PC-3 (cell line): ENCODE data around the gene ACTL10. TPM values are rescaled to one million over a fixed set of nuclear protein-coding genes. Genes with fewer than 3 reads are reported as not detected.
"Not testable (repeated sequence)": the region's sequence is repeated elsewhere in the genome, so short reads cannot be mapped to it uniquely, and the experiment has no call there.

Experiments used
- ATAC-seq: fragments of 200-7000 bp; cut with Tn5 transposase; 2 replicates; pipeline ENCODE4 v1.9.1; 2020; ENCODE audit warnings: mild to moderate bottlenecking, moderate library complexity
- BruUV-seq: library from RNA; stranded (reverse); fragments of 400-500 nt; replicated peaks from 2 replicates; lab custom pipeline; 2021; lab: Mats Ljungman, UMichigan
- CTCF ChIA-PET: fragments of 300-600 bp; sonication (Branson Sonifier 250); formaldehyde crosslinking; loops from one replicate; lab custom pipeline; 2022; ENCODE audit warnings: antibody characterized with exemption; lab: Charles Lee
- POLR2A ChIA-PET: fragments of 300-600 bp; sonication (Branson Sonifier 250); formaldehyde crosslinking; loops from one replicate; lab custom pipeline; 2022; ENCODE audit warnings: antibody characterized with exemption; ENCODE audit not compliant: unreplicated experiment; lab: Charles Lee
- DNase-seq: peaks from one replicate; pipeline ENCODE4 v3.0.0-alpha.2; 2015
- H2AFZ ChIP-seq: fragments of 300-600 bp; sonication (generic); 2 replicates; pipeline ENCODE4 v1.6.0; 2016; ENCODE audit warnings: antibody characterized with exemption, low read length
- H3F3A ChIP-seq: fragments of 300-600 bp; sonication (generic); one replicate; pipeline ENCODE4 v1.6.0; 2017; ENCODE audit warnings: antibody characterized with exemption, low read length, control low read depth, mild to moderate bottlenecking; ENCODE audit not compliant: unreplicated experiment
- H3K27ac ChIP-seq: fragments of 300-600 bp; sonication (generic); 2 replicates; pipeline ENCODE4 v1.5.1; 2016; ENCODE audit warnings: mild to moderate bottlenecking, low read length
- H3K27me3 ChIP-seq: fragments of 300-600 bp; sonication (generic); 2 replicates; pipeline ENCODE4 v1.6.1; 2016; ENCODE audit warnings: low read length, mixed read lengths
- H3K36me3 ChIP-seq: fragments of 300-600 bp; sonication (generic); 2 replicates; pipeline ENCODE4 v1.6.1; 2016; ENCODE audit warnings: low read depth, mixed run types, low read length, mixed read lengths
- H3K4me1 ChIP-seq: fragments of 300-600 bp; sonication (generic); 2 replicates; pipeline ENCODE4 v1.5.1; 2016; ENCODE audit warnings: low read length; ENCODE audit not compliant: insufficient read depth
- H3K4me2 ChIP-seq: fragments of 300-600 bp; sonication (generic); 2 replicates; pipeline ENCODE4 v1.6.0; 2016; ENCODE audit warnings: low read length
- H3K4me3 ChIP-seq: fragments of 300-600 bp; sonication (generic); 2 replicates; pipeline ENCODE4 v1.5.1; 2016; ENCODE audit warnings: mild to moderate bottlenecking, low read length, mixed read lengths
- H3K79me2 ChIP-seq: fragments of 300-600 bp; sonication (generic); 2 replicates; pipeline ENCODE4 v1.6.1; 2017; ENCODE audit warnings: low read length, mixed read lengths
- H3K9ac ChIP-seq: fragments of 300-600 bp; sonication (generic); 2 replicates; pipeline ENCODE4 v1.6.0; 2016; ENCODE audit warnings: mild to moderate bottlenecking, low read length
- H3K9me2 ChIP-seq: fragments of 300-600 bp; sonication (generic); replicated peaks from 2 replicates; pipeline ENCODE4 v1.6.1; 2016; ENCODE audit warnings: mixed run types, low read length, mixed read lengths
- H3K9me3 ChIP-seq: fragments of 300-600 bp; sonication (generic); 2 replicates; pipeline ENCODE4 v1.6.1; 2016; ENCODE audit warnings: low read length, mixed read lengths
- H4K20me1 ChIP-seq: fragments of 300-600 bp; sonication (generic); 2 replicates; pipeline ENCODE4 v1.6.1; 2016; ENCODE audit warnings: low read length, mixed read lengths
- EZH2 ChIP-seq: fragments of 300-600 bp; sonication (generic); IDR thresholded peaks from one replicate; pipeline ENCODE4 v1.6.1; 2017; ENCODE audit warnings: antibody characterized with exemption, mild to moderate bottlenecking, low read length; ENCODE audit not compliant: unreplicated experiment
- EZH2phosphoT487 ChIP-seq: fragments of 300-600 bp; sonication (generic); IDR thresholded peaks from 2 replicates; pipeline ENCODE4 v1.6.1; 2018; ENCODE audit warnings: mild to moderate bottlenecking, antibody characterized with exemption, low read length, borderline replicate concordance
- intact Hi-C: fragments of 100-400 bp; cut with micrococcal nuclease; formaldehyde crosslinking; loops from 2 replicates; pipeline ENCODE4 v1.9.0; 2023
- total RNA-seq: library from RNA; depleted of rRNA; stranded (reverse); fragments of >200 nt; gene quantifications from 2 replicates; pipeline ENCODE4 v1.2.3, GENCODE V29; 2014
- TF ChIP-seq, protein P1 (sequence below): fragments of 300-600 bp; sonication (generic); conservative IDR thresholded peaks from 2 replicates; pipeline ENCODE4 v1.5.1; 2017; ENCODE audit warnings: antibody characterized with exemption, low read depth, mild to moderate bottlenecking, low read length

ACTL10 gene
- total RNA-seq, 1 experiment from 2014 or later: 1.6 TPM

DNA sequence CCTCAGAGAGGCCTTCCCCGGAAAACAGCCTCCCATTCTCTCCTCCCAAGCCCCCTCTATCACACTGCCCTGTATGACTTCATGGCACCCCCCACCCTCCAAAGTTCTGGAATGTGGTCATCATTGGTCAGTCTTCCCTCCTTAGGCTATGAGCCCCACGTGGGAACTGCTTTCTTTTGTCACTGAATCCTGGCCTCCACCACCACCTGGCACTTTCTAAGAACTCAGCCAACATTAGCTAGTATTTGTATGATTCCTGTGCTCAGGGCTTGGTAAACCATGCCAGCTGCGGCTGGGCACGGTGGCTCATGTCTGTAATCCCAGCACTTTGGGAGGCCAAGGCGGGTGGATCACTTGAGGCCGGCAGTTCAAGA, 27.9 kb downstream of the ACTL10 start:
- Histone ChIP-seq H3K9me3 (no peaks in the 10 kb centered on the region), H4K20me1 (no peaks in the 10 kb centered on the region), H3K9me2 (no peaks in the 10 kb centered on the region), H3K4me3 (no peak overlapping the region), H3K27ac (no peak overlapping the region), H3K4me2 (no peak overlapping the region), H3K36me3 (no peaks in the 10 kb centered on the region), H3K27me3 (no peaks in the 10 kb centered on the region), H3K9ac (no peak overlapping the region), H2AFZ (no peak overlapping the region), H3K79me2 (no peaks in the 10 kb centered on the region), H3K4me1 (no peaks in the 10 kb centered on the region), H3F3A (no peaks in the 10 kb centered on the region)
- ChIA-PET POLR2A (interaction anchor here (0.6 kb wide), 1 partner anchor 414 kb away, joined by 5 read pairs; no protein-coding TSS in a partner anchor), CTCF (no interaction called here)
- no TSS peak for BruUV-seq
- ATAC-seq: no peak
- TF ChIP-seq, protein P1, sequence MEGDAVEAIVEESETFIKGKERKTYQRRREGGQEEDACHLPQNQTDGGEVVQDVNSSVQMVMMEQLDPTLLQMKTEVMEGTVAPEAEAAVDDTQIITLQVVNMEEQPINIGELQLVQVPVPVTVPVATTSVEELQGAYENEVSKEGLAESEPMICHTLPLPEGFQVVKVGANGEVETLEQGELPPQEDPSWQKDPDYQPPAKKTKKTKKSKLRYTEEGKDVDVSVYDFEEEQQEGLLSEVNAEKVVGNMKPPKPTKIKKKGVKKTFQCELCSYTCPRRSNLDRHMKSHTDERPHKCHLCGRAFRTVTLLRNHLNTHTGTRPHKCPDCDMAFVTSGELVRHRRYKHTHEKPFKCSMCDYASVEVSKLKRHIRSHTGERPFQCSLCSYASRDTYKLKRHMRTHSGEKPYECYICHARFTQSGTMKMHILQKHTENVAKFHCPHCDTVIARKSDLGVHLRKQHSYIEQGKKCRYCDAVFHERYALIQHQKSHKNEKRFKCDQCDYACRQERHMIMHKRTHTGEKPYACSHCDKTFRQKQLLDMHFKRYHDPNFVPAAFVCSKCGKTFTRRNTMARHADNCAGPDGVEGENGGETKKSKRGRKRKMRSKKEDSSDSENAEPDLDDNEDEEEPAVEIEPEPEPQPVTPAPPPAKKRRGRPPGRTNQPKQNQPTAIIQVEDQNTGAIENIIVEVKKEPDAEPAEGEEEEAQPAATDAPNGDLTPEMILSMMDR: no peak
- TF ChIP-seq EZH2phosphoT487 (no peak), EZH2 (no peak)
- intact Hi-C loops: no loop called here
- DNase-seq: no peak

- Histone ChIP-seq H3K27me3 (no peaks in the 10 kb centered on the region), H2AFZ (no peak overlapping the region), H3K4me2 (no peak overlapping the region), H3K4me3 (no peak overlapping the region), H3K4me1 (no peaks in the 10 kb centered on the region), H3K9me2 (no peaks in the 10 kb centered on the region), H3K36me3 (no peaks in the 10 kb centered on the region), H3K79me2 (no peaks in the 10 kb centered on the region), H3K9ac (no peak overlapping the region), H3F3A (no peaks in the 10 kb centered on the region), H3K9me3 (no peaks in the 10 kb centered on the region), H3K27ac (no peak overlapping the region), H4K20me1 (no peaks in the 10 kb centered on the region)
- ChIA-PET POLR2A (no interaction called here), CTCF (no interaction called here)
- ATAC-seq: no peak
- TF ChIP-seq EZH2phosphoT487 (no peak), EZH2 (no peak)
- TF ChIP-seq, protein P1: no peak
- no TSS peak for BruUV-seq
- DNase-seq: no peak
- intact Hi-C loops: no loop called here
These were observed 29.7 kb downstream of the ACTL10 start for GRCh38 chr20:33696448-33696847.

DNA sequence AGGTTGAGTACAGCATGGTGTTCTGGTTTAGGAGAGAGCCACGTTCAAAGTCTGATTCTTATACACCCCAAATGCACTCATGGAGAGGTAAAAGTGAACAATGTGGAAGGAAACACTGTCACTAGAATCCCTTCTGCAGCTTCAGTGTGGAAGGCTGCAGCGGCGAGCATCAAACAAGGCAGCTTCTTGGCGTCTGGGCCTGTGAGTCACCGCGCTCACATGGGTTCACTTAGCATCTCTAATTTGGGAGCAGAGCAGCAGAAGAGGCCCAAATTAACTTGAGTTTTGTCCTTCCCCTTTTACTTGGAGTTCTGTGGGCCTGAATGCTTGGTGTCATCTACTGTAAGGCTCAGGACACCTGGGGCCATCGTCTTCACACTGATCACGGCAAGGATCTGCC, 30.4 kb downstream of the ACTL10 start:
- H3K4me1 ChIP-seq: no peaks in the 10 kb centered on the region
- no peaks in the 10 kb centered on the region for H3K9me2 ChIP-seq
- intact Hi-C loops: no loop called here
- H3K27me3 ChIP-seq: no peaks in the 10 kb centered on the region
- H3K36me3 ChIP-seq: no peaks in the 10 kb centered on the region
- H3K4me3 ChIP-seq: no peak overlapping the region
- DNase-seq (no peak), ATAC-seq (no peak)
- TF ChIP-seq, protein P1: no peak
- no peak for TF ChIP-seq EZH2phosphoT487
- no peak for TF ChIP-seq EZH2
- no peaks in the 10 kb centered on the region for H4K20me1 ChIP-seq
- no peak overlapping the region for H2AFZ ChIP-seq
- no peaks in the 10 kb centered on the region for H3K79me2 ChIP-seq
- no peak overlapping the region for H3K4me2 ChIP-seq
- no peaks in the 10 kb centered on the region for H3K9me3 ChIP-seq
- CTCF ChIA-PET: no interaction called here
- POLR2A ChIA-PET: no interaction called here
- H3K9ac ChIP-seq: no peak overlapping the region
- no TSS peak for BruUV-seq
- no peaks in the 10 kb centered on the region for H3F3A ChIP-seq
- no peak overlapping the region for H3K27ac ChIP-seq

DNA sequence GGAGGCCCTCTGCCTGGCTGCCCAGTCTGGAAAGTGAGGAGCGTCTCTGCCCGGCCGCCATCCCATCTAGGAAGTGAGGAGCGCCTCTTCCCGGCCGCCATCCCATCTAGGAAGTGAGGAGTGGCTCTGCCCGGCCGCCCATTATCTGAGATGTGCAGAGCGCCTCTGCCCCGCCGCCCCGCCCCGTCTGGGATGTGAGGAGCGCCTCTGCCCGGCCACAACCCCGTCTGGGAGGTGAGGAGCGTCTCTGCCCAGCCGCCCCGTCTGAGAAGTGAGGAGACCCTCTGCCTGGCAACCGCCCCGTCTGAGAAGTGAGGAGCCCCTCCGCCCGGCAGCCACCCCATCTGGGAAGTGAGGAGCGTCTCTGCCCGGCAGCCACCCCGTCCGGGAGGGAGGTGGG, 32.2 kb downstream of the ACTL10 start:
- H4K20me1 ChIP-seq, BruUV-seq, H3K9ac ChIP-seq, ATAC-seq, H3K4me3 ChIP-seq, H3F3A ChIP-seq, DNase-seq, intact Hi-C loops, POLR2A ChIA-PET, H3K27ac ChIP-seq, H3K9me3 ChIP-seq, CTCF ChIA-PET, H3K4me2 ChIP-seq, H2AFZ ChIP-seq, H3K4me1 ChIP-seq, H3K9me2 ChIP-seq, H3K27me3 ChIP-seq, H3K36me3 ChIP-seq, H3K79me2 ChIP-seq: not testable (repeated sequence)
